HG02938 (cell line): Measurements from ENCODE around the gene KCNQ1.

ENCODE experiments used
- ATAC-seq: cut with Tn5 transposase; IDR thresholded peaks from one replicate; pipeline ENCODE4 v1.9.1; 2021; ENCODE audit warnings: mild to moderate bottlenecking, moderate library complexity; ENCODE audit not compliant: unreplicated experiment

The KCNQ1 gene

DNA sequence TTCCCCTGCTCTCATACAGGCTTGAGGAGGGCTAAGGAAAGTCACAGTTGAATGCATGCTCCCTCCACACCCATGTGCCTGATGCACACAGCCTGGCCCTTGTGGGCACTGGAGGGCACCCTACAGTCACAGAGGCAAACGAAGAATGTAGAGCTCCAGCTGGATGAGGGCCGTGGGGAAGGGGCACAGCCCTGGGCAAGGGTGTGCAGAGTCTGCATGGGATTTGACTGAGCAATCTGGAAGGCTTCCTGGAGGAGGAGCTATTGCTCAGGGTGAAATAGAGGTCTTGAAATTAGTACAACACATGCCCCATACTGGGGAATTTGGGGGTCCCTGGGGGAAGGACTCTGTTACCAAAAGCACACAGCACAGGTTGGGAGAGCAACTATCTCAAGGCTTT is 64.0 kb downstream of the KCNQ1 start:
- ATAC-seq: no peak

DNA sequence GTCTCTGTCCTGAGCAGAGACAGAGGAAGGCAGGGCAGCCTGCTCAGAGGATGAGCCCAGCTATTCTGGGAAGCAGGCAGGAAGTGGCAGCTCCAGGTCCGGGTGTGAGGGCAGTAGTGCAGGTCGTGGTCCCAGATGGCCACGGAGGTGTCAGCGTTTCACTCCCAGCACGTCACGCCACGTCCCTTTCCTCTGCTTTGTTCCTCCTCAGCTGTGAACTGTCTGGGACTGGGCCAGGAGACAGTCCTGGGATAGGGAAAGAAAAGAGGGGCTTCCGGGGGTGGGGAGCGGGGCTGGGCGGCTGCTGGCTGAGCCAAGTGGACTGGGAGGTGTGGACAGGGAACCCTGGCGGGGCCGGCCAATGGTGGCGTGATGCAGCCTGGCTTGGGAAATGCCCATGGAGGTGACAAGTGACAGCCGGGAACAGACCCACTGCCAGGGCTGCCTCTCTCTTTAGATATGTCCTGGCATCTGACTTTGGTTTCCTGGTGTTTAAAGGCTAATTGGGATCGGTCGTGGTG is 64.7 kb downstream of the KCNQ1 start:
- no peak for ATAC-seq

DNA sequence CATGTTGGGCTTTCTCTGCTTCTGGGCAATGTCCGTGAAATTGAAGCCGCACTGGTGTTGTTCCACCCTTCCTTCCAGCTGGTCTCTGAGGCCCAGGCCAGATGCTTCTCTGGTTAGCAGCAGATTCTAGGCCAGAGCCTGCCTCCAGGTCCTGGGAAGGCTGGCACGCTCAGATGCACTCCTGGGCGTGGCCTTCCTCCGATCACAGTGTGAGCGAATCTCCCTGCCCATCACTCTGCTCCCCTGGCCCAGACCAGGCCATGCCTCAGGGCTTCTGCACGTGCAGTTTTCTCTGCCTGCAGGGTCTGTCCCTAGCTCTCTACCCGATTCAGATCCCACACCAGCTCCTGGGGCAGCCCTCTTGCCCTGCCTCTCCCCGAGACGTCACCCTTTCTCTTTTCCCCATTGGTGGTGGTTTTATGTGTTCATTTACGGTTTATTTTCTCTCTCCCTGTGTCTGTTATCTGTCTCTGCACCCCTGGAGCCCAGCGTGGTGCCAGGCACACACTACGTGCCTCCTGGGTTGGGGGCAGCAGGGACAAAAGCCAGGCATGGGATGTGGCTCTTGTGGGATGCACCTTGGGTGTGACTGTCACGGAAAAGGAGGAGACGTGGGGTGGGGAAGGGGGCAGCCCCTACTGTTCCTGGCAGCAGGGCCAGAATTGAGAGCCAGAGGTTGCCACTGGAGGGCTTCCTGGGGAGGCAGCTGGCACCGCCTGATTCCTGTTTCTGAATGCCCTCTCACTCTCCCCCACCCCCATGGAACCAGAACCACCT is 66.0 kb downstream of the KCNQ1 start:
- no peak for ATAC-seq

DNA sequence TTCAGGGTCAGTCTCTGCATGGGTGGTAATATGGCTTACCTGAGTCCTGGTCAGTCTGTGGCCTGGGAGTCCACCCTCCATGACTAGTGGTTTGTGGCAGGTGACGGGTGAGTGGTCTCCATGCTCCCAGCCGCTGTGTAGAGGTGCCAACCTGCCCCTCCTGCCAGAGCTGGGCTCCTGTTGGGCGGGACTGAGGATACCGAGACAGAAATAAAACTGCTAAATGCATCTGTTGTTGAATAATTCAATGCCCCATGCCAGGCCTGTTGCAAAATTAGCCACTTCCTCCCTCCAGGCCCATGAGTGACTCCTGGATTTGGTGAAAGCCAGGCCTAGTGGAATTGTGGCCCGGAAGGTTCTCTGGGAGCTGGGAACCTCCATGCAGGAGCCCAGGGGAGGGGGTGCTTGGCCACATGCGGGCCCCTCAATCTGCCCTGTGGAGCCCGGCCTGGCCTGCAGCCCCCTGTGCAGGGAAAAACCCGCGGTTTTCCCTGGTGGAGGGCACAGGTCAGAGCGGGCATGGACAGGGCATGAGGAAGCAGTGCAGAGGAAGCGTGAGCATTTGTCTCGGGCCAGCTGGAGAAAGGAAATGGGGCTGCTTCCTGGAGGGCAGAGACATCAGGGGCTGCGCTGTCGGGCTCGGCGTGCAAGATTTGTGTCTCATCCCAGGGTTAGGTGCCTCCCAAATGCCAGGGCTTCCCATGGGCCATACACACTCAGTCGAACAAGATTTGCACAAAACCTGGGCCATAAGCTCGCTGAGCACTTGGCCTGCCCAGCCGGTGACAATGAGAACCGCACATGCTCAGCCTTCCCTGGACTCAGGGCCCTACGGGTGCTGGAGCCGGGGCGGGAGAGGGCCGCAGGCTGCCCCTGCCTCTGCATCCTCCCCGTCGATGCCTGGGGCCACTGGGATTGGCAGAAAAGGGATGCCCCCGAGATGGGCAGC is 66.9 kb downstream of the KCNQ1 start:
- ATAC-seq: no peak

DNA sequence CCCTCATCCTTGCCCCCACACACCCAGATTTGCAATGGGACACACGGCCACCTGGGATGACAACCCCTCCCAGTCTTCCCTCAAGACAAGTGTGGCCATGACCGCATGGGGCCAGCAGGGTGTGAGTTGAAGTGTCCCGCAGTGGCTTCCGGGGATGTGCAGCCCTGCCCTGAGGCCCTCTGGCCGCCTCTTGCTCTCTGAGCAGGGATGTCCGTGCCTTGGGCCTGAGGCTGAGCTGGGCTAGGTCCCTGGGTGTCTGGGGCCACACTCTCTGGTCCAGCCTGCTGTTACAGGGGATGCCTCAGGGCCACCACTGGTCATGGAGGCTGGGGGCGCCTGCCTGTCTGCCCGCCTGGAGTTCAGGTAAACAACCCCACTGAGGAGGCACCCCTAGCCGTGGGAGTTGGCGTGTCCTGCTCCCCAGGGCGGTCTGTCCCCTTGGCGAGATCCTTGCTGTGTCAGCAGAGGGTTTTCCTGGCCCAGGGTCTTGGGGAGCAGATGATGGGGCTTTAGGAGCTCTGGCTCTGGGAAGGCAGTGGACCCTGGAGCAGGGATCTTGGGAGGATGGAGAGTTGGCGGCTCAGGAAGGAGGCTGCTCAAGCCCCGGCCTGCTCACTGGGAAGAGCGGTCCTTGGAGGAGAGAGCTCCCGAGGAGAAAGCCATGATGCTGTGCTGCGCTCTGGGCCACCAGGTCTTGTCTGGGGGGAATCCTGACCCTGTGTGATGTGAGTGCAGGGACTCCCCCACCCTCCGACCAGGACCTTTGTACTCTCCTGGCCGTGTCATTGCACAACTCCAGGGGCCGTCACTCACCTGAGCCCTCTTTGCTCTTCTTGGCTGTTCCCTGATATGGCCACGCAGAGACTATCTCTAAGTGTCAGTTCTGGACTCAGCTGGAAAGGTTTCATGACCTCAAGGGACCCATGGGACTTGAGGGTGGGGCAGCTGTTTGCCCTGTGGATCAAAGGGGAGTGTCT is 67.9 kb downstream of the KCNQ1 start:
- ATAC-seq: no peak

DNA sequence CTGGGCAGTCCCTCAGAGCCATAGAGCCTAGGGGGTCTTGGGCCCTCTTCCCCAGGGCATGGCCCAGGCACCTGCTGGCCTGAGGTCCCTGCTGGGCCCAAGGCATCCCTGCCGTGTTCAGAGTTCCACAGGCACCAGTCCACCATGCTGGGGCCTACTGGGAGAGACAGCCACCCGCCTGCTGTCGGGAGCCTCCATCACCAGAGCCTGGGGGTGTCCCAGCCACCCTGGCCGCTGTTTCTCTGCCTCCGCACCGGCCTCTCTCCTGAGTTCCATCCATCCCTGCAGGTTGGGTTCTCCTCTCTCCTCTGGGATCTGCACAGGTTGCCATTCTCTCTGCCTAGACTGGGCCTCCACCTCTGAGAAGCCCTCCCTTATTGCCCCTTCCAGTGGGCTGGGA is 68.6 kb downstream of the KCNQ1 start:
- no peak for ATAC-seq

DNA sequence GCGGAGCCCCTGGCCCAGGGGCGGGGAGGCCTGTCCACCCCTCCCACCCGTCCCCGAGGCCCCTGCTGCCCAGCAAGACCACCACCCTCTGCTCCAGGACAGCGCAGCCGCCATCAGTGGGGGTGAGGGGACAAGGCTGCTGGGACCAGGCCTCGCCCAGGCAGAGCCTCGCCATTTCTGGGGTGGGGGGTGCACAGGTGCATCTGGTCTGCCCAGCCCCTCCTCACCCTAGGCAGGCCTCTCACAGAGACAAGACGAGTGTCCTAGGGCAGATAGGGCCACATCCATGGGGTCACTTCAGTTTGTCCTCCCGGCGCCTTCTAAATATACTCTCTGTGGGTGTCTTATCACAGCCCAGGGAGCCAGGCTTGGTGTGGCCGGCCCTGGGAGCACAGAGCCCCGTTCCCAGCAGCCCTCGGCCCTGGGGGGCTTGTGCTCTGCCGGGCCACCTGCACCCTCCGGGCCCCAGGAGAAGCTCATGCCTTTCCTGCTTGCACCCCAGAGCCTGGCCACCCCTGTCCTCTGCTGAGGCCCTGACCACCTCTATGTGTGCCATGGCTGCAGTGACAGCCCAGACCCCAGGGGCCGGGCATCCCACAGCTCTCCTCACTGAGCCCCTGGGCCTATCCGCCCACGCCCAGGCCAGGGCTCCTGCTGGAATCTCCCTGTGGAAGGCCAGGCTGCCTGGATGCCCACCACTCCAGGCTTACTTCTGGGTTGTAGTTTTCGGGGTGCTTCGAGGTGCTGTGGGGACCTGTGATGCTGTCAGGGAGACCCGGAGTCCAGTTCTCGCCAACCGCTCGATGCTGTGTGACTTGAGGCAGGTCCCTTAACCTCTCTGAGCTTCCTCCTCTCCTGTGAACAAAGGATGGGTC is 70.8 kb downstream of the KCNQ1 start:
- no peak for ATAC-seq

DNA sequence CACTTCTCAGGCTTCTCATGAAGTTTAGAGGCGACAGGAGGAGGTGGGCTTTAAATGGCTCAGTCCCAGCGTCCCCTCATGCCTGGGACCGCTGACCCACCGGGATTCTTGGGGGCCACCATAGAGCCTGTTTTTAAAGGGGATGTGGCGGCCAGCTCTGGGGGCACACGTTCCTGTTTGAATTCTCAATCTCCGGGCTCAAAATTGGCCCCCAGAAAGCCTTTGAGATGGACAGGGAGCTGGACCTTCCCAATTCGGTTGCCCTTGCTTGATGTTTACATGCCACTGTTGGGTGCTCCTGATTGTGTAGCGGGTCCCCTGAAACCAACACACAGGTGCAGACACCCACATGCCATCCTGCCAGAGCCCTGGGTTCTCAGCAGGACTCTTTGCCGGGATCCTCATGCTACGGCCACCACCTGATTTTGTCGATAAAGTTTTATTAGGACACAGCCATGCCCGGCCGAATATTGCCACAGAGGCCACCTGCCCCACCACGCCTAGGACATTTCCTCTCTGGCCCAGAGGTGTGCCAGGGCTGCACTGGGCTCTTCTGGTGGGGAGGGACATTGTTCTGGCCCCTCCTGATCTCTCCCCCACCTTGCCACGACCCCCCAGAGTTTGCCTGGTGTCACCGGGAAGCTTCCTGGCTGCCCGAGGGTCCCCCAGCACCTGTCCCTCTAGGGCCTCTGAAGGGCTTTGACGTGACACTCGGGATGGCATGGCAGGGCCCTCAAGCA is 71.6 kb downstream of the KCNQ1 start:
- ATAC-seq: no peak

DNA sequence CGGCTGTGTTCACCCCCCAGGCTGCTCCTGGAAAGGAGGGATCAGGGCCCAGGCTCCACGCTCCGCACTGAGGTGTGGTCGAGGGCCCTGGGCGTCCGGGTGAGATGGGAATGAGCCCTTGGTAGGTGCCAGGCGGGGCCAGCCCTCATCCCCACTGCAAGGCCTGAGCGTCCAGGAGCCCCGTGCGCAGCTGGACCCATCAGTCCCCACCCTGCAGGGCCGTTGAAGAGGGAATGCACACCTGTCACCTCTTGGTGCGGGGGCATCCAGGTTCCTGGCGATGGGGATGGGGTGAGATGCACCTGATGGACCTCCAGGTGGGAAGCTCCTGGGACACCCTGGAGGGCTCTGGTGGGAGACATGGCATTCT is 72.2 kb downstream of the KCNQ1 start:
- ATAC-seq: no peak

DNA sequence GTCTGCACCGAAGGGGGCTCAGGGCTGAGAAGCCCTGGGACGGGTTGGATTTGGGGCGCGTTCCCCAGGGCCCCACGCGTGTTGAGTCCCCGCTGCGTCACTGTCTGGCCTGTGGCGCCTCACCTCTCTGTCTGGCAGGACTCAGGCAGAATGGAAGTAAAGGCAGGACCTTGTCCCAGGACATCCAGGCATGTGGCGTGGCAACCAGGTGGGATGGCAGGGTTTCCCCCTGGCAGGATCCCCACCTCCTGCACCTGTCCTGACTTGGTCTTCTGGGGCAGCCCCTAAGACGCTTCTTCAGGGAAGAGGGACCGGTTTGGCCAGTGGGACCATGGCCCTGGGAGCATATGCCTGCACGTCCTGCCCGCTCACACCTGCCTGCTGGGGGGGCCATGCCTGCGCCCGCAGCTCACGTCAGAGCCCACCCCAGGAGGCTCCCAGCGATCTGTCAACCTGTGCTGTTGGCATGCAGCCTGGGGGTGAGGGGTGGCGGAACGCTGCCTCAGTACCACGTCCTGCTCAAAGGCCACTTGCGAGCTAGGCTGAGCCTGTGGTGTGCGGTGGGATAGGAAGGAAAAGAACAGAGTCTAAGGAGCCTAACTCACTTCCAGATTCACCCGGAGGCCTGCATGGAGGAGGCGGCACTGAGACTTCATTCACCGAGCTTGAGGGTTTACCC is 72.7 kb downstream of the KCNQ1 start:
- no peak for ATAC-seq

DNA sequence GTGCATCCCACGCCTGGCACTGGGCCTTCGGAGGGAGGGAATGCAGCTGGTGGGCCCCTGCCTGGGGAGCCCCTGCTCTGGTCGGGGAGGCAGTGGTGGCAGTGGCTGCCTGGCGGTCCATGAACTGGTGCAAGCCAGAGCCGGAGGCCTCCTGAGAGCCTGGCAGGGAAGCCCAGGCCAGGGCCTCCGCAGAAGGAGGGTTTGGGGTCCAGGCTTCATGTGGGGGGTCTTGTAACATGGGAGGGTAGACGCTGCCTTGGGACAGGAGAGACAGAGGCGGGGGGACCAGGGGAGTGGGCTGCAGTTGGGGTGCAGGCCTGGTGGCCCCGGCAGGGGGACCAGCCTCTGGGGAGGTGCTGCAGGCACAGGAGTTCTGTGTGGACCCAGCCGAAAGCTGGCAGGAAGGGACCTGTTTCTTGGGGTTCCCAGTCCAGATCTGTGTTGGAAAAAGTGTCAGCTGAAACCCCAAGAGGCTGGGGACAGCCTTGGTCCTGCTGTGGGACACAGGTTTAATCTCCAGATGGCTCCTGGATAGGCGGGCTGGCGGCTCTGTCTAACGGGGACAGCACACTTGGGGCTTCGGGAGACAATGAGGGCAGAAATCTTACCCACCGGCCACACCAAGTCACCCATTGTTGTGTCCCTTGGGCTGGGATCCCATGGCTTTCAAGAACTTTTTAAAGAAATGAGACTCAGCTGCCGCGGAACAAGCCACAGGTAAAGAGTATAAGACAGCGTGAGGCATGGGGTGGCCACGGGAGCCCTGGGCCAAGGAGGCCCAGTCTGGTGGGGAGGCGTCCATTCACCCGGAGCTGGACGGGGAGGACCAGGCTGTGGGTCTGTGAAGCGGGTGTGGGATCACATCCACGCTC is 73.5 kb downstream of the KCNQ1 start:
- no peak for ATAC-seq

DNA sequence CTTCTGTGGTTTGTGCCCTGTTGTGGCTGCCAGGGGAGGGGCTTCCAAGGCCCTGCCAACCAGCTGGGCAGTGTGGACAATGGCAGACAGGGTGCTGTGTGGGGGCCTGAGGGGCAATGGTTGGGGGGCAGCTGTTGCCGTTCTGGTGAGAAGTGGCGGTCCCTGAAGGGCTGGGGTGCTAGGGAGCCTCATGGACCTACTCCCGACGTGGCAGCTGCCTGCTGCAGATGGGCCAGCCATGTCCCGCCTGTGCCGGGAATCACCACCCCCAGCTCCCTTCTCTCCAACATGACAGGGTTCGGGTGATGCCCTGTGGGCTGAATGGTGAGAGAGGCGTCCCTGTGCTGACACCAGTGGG is 74.2 kb downstream of the KCNQ1 start:
- no peak for ATAC-seq

DNA sequence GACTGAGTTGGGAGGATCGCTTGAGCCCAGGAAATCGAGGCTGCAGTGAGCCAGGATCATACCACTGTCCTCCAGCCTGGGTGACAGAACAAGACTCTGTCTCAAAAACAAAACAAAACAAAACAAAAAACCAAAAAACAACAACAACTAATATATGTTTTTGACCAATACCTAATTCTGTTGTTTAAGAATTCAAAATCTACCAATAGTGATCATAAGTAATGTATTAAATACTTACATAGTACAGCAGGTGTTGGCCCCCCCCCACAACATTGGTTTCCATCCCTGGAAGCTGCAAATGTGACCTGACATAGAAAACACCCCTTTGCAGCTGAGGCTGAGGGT is 74.7 kb downstream of the KCNQ1 start:
- ATAC-seq: no peak

DNA sequence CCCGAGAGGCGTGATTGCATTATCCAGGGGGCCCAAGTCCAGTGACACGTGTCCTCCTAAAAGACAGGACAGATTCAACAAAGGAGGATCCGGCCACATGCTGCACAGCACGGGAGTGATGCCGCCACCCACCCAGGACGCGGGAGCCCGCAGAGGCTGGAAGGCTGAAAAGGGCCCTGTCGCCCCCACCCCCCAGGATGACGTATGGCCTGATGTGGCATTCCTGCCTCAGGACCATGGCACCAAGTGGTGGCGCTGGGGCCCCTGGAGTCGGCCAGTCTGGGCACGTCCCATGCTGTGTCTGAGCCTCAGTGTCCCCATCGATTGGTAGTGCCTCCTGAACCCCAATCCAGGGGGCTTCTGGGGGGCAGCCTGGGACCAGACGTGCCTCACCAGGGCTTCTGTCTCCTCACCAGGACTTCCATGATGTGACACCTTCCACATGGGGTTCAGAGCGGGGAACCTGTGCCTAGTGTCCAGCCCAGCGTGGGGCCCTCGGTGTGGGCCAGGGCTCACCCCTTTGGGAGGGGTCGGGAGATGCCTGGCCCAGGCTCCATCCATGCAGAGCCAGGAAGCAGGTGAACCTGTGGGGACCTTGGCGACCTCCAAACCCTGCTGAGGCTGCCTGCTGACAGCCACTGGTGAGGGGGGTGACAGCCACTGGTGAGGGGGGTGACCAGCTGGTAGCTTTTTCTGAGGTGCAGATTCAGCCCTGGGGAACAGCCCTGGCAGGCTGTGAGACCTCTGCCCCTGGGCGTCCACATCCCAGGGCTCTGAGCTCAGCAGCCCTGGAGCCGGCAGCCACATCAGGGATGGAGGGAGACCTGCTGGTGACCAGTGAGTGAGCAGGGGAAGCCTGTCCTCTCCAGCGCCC is 75.3 kb downstream of the KCNQ1 start:
- no peak for ATAC-seq

DNA sequence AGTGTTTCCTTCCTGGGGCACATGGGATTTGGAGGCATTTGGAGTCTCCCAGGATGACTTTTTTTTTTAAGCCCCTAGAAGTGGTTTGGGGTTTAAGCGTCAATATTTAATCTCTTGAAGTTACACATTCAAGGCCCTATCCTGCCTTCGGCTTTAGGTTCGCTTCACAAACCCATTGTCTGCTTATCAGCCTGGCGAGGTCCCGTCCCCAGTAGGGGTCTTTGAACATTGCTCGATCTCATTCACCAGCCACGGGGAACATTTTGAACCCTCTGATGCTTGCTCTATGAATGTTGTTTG is 75.9 kb downstream of the KCNQ1 start:
- ATAC-seq: no peak

DNA sequence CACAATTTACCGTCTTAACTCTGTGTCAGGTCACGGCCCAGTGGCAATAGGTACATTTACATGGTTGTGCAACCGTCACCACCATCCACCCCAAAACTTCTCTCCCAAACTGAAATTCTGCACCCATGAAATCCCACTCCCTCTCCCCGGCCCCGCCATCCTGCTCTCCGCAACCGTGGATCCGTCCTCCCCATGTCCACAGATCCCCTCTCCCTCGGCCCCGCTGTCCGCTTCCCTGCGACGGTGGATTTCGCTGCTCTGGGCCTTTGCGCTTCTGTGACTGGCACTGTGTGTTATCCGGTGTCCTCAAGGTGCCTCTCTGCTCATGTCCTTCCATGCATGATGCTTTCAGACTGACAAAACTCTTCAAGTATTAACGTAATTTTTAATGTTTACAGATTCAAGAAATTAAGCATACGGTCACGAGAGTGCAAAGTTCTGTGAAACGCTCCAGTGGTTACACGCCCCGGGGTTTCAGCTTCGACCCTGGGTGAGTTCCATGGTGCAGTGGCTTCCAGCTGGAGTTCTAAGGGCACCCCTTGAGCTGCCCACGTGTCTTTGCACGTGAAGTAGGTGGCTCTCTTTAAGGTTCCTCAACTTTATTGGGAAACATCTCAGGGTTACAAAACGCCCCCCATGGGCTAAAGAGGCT is 76.4 kb downstream of the KCNQ1 start:
- ATAC-seq: no peak
